GM12878 (cell line): ENCODE data around the gene KIF12. TPM values are rescaled to one million over a fixed set of nuclear protein-coding genes. Genes with fewer than 3 reads are reported as not detected.

Source experiments
- ATAC-seq: fragments of 200-7000 bp; cut with Tn5 transposase; 3 replicates; pipeline ENCODE4 v1.9.1; 2020; ENCODE audit warnings: mild to moderate bottlenecking, moderate library complexity
- BruUV-seq: library from RNA; stranded (reverse); fragments of 400-500 nt; replicated peaks from 2 replicates; lab custom pipeline; 2021; lab: Mats Ljungman, UMichigan
- CTCF ChIA-PET: fragments of 300-600 bp; sonication (Branson Sonifier 250); formaldehyde crosslinking; extraction: SDS; loops from one replicate; lab custom pipeline; 2021; ENCODE audit warnings: inconsistent platforms; lab: Yijun Ruan, JAX
- POLR2A ChIA-PET: fragments of 350-600 bp; formaldehyde crosslinking; extraction: SDS; loops from one replicate; lab custom pipeline; 2021; ENCODE audit warnings: inconsistent platforms; lab: Charles Lee
- RAD21 ChIA-PET: fragments of 300-600 bp; sonication (Branson Sonifier 250); formaldehyde crosslinking; loops from one replicate; lab custom pipeline; 2023; ENCODE audit warnings: antibody characterized with exemption; ENCODE audit not compliant: unreplicated experiment; lab: Charles Lee
- SMC1A ChIA-PET: fragments of 300-600 bp; sonication (Branson Sonifier 250); formaldehyde crosslinking; loops from one replicate; lab custom pipeline; 2023; ENCODE audit not compliant: unreplicated experiment, uncharacterized antibody; lab: Charles Lee
- DNase-seq: peaks from one replicate; pipeline ENCODE4 v3.0.0-alpha.2; 2011; ENCODE audit warnings: low read depth, low spot score
- FAIRE-seq: peaks from 3 replicates; lab custom pipeline; 2011; peaks lifted over from hg19 to GRCh38; lab: Jason Lieb, UNC
- H2AFZ ChIP-seq: 2 replicates; pipeline ENCODE4 v1.6.0; 2011; ENCODE audit warnings: low read depth, low read length, control low read depth; ENCODE audit not compliant: control insufficient read depth
- H3K27ac ChIP-seq: 2 replicates; pipeline ENCODE4 v1.5.1; 2011; ENCODE audit warnings: control low read depth; ENCODE audit not compliant: control insufficient read depth, insufficient read depth
- H3K27me3 ChIP-seq, 2 experiments: replicated peaks in 1 of 2; 2 replicates each; pipeline versions ENCODE4 v1.6.0 to v1.6.1; 2011; ENCODE audit warnings: low read length in 1 of 2; ENCODE audit not compliant: control insufficient read depth in 2 of 2, insufficient read depth in 2 of 2
- H3K36me3 ChIP-seq, 2 experiments: 2 replicates each; pipeline ENCODE4 v1.5.1; 2011; ENCODE audit warnings: low read length in 1 of 2; ENCODE audit not compliant: control insufficient read depth in 2 of 2, insufficient read depth in 2 of 2
- H3K4me1 ChIP-seq: 2 replicates; pipeline ENCODE4 v1.6.1; 2011; ENCODE audit warnings: mild to moderate bottlenecking, low read length, moderate library complexity, mixed read lengths; ENCODE audit not compliant: control insufficient read depth, insufficient read depth
- H3K4me2 ChIP-seq: 2 replicates; pipeline ENCODE4 v1.6.0; 2011; ENCODE audit warnings: control low read depth; ENCODE audit not compliant: control insufficient read depth, insufficient read depth
- H3K4me3 ChIP-seq: fragments of 200-600 bp; sonication (generic); 2 replicates; pipeline ENCODE4 v1.5.1; 2016
- H3K79me2 ChIP-seq: 2 replicates; pipeline ENCODE4 v1.6.0; 2011; ENCODE audit warnings: low read length; ENCODE audit not compliant: control insufficient read depth, insufficient read depth
- H3K9ac ChIP-seq: 2 replicates; pipeline ENCODE4 v1.8.0; 2011; ENCODE audit warnings: low read length, control low read depth, mixed read lengths; ENCODE audit not compliant: control insufficient read depth, insufficient read depth
- H3K9me3 ChIP-seq: replicated peaks from 3 replicates; pipeline ENCODE4 v1.5.1; 2011; ENCODE audit warnings: mild to moderate bottlenecking, low read length; ENCODE audit not compliant: control insufficient read depth, insufficient read depth
- H4K20me1 ChIP-seq: 2 replicates; pipeline ENCODE4 v1.6.0; 2011; ENCODE audit not compliant: control insufficient read depth, insufficient read depth
- ATF2 ChIP-seq: IDR thresholded peaks from 2 replicates; pipeline ENCODE4 v1.6.1; 2012; ENCODE audit warnings: low read length, inconsistent platforms
- CBX3 ChIP-seq: fragments of 200-600 bp; sonication (generic); IDR thresholded peaks from 2 replicates; pipeline ENCODE4 v1.6.1; 2016; ENCODE audit warnings: low read depth, borderline replicate concordance
- CUX1 ChIP-seq: IDR thresholded peaks from 2 replicates; pipeline ENCODE4 v1.6.1; 2012; ENCODE audit warnings: improper control_type of control experiment, low read depth, low read length; ENCODE audit not compliant: insufficient replicate concordance
- EP300 ChIP-seq, 2 experiments: fragments of 150-350 bp in 1 of 2; IDR thresholded peaks; 2 replicates each; pipeline ENCODE4 v1.6.1; 2011 to 2012; ENCODE audit warnings: low read depth in 2 of 2, low read length in 2 of 2, borderline replicate concordance in 1 of 2, improper control_type of control experiment in 1 of 2, inconsistent platforms in 1 of 2; ENCODE audit not compliant: control insufficient read depth in 1 of 2
- ETV6 ChIP-seq, 2 experiments: fragments of 450-650 bp in 1 of 2; IDR thresholded peaks in 1 of 2; conservative IDR thresholded peaks in 1 of 2; 2 replicates each; pipeline ENCODE4 v1.6.1; 2014; ENCODE audit warnings: antibody characterized with exemption in 1 of 2, borderline replicate concordance in 1 of 2, low read depth in 1 of 2, mild to moderate bottlenecking in 1 of 2, moderate library complexity in 1 of 2
- POLR2A ChIP-seq: IDR thresholded peaks from 2 replicates; pipeline ENCODE4 v1.6.1; 2011; ENCODE audit warnings: low read depth, mild to moderate bottlenecking, low read length
- RAD51 ChIP-seq: fragments of 450-650 bp; IDR thresholded peaks from 2 replicates; pipeline ENCODE4 v1.6.1; 2016; ENCODE audit warnings: moderate library complexity, mild to moderate bottlenecking, inconsistent platforms
- SMARCA5 ChIP-seq: fragments of 450-650 bp; IDR thresholded peaks from 2 replicates; pipeline ENCODE4 v1.6.1; 2017; ENCODE audit warnings: mild to moderate bottlenecking
- STAT1 ChIP-seq: fragments of 450-650 bp; conservative IDR thresholded peaks from 2 replicates; pipeline ENCODE4 v1.6.1; 2014; ENCODE audit warnings: antibody characterized with exemption, mild to moderate bottlenecking
- SUZ12 ChIP-seq: fragments of 200-600 bp; sonication (generic); IDR thresholded peaks from one replicate; pipeline ENCODE4 v1.6.1; 2018; ENCODE audit warnings: antibody characterized with exemption, mild to moderate bottlenecking; ENCODE audit not compliant: unreplicated experiment
- YBX1 ChIP-seq: fragments of 450-650 bp; IDR thresholded peaks from 2 replicates; pipeline ENCODE4 v1.6.1; 2016; ENCODE audit warnings: antibody characterized with exemption
- YY1 ChIP-seq: IDR thresholded peaks from 2 replicates; pipeline ENCODE4 v1.6.1; 2011; ENCODE audit warnings: low read depth, mild to moderate bottlenecking, low read length
- ZBTB40 ChIP-seq: fragments of 450-650 bp; IDR thresholded peaks from 2 replicates; pipeline ENCODE4 v1.6.1; 2016; ENCODE audit warnings: mild to moderate bottlenecking, moderate library complexity, borderline replicate concordance
- WGBS: methylation state at CpG from one replicate; pipeline ENCODE4 v1.1.6; 2016; ENCODE audit warnings: low lambda C conversion rate; ENCODE audit not compliant: insufficient replicate concordance, insufficient coverage; ENCODE audit errors: missing lambda C conversion rate; 5-methylcytosine and 5-hydroxymethylcytosine counted together
- in situ Hi-C: fragments of 300-500 bp; cut with MboI; formaldehyde crosslinking; loops from 9 replicates; pipeline ENCODE4 v1.14.3; 2018; ENCODE audit warnings: mixed read lengths
- intact Hi-C: fragments of 100-400 bp; cut with micrococcal nuclease; formaldehyde crosslinking; loops from one replicate; pipeline ENCODE4 v1.14.2; 2022; ENCODE audit not compliant: unreplicated experiment
- polyA plus RNA-seq, 11 experiments: library from polyadenylated mRNA; depleted of rRNA in 4 of 11; unstranded in 6 of 11; stranded (reverse) in 5 of 11; fragments of >200 nt; fragmentation: Nextera tagmentation in 4 of 11; fragmentation: Illumina TruSeq in 1 of 11; extraction: Ambion mirVana in 4 of 11; extraction: Trizol in 1 of 11; gene quantifications; 1 replicate in 1 of 11; 2 replicates in 10 of 11; pipeline versions ENCODE4 v1.2.1 to v1.2.3, GENCODE V29; 2011 to 2016; ENCODE audit warnings: inconsistent platforms in 2 of 11, missing spikeins in 2 of 11, low read depth in 1 of 11
- total RNA-seq, 4 experiments: library from RNA; depleted of rRNA in 3 of 4; stranded (reverse); fragments of >200 nt in 3 of 4; fragmentation: Illumina TruSeq in 1 of 4; extraction: Trizol in 1 of 4; gene quantifications; 2 replicates each; pipeline versions ENCODE4 v1.2.1 to v1.2.3, GENCODE V29; 2013 to 2021

Gene KIF12
- total and polyA plus RNA-seq, 10 of the 15 experiments (the other 5 are each of a cell fraction or from before 2014, with no cell fraction given) = not detected

GRCh38 chr9:114081441-114082016 lies 17.6 kb downstream of the KIF12 start:
- no peak for FAIRE-seq
- RAD21 ChIA-PET = interaction anchor here (3.8 kb wide), 1 partner anchor 209 kb away, joined by 24 read pairs; no protein-coding TSS in a partner anchor
- CTCF ChIA-PET = interaction anchor here (1.1 to 4.3 kb wide), 5 partner anchors 14 to 211 kb away, joined by 3 to 61 read pairs (median 7); no protein-coding TSS in a partner anchor
- TF ChIP-seq ZBTB40 (no peak), STAT1 (no peak), EP300 (IDR thresholded peaks at IDR 0.05; ENCODE audit: borderline replicate concordance in 1 of 2, control insufficient read depth in 1 of 2, low read depth in 2 of 2, low read length in 2 of 2) (no peak), YBX1 (no peak), ATF2 (no peak), YY1 (no peak), ETV6 (conservative IDR thresholded peaks at IDR 0.05 in 1 of 2, IDR thresholded peaks at IDR 0.05 in 1 of 2; ENCODE audit: borderline replicate concordance in 1 of 2, low read depth in 1 of 2) (no peak), CBX3 (no peak), SUZ12 (no peak), RAD51 (no peak), SMARCA5 (no peak), POLR2A (no peak), CUX1 (no peak)

More at GRCh38 chr9:114081441-114082016, 17.6 kb downstream of the KIF12 start:
- SMC1A ChIA-PET = interaction anchor here (1.9 to 2.2 kb wide), 2 partner anchors 25 to 211 kb away, joined by 7 to 8 read pairs; no protein-coding TSS in a partner anchor
- no peaks in the 10 kb centered on the region for H3K4me1 ChIP-seq
- no peaks in the 10 kb centered on the region for H4K20me1 ChIP-seq
- no peaks in the 10 kb centered on the region for H3K9me3 ChIP-seq
- no peaks in the 10 kb centered on the region for H3K79me2 ChIP-seq
- no peak overlapping the region for H3K9ac ChIP-seq
- no peak overlapping the region for H3K4me3 ChIP-seq
- H3K4me2 ChIP-seq = no peak overlapping the region
- intact Hi-C loops = loop anchor here (1.0 kb wide), 1 partner anchor 210 kb away; no protein-coding TSS in a partner anchor
- no TSS peak for BruUV-seq
- H3K27ac ChIP-seq = no peak overlapping the region
- DNase-seq (no peak), ATAC-seq (no peak)
- H2AFZ ChIP-seq = no peak overlapping the region
- no peaks in the 10 kb centered on the region for H3K36me3 ChIP-seq
- 8% methylated on average over 6 of the region's 6 CpGs for WGBS
- POLR2A ChIA-PET = no interaction called here
- peaks cover 0 to 5% of the 10 kb centered on the region in 2 experiments; a peak in 3 of 4 replicates for H3K27me3 ChIP-seq
- in situ Hi-C loops = loop anchor here (25.0 kb wide), 1 partner anchor 206 kb away; no protein-coding TSS in a partner anchor
